Ishikawa (cell line): ENCODE measurements around the gene FOXD1.

ENCODE experiments used
- CREB1 ChIP-seq: IDR thresholded peaks from 2 replicates; pipeline ENCODE4 v1.6.1; 2012; ENCODE audit warnings: low read depth
- EGR1 ChIP-seq: IDR thresholded peaks from 2 replicates; pipeline ENCODE4 v1.6.1; 2012
- EP300 ChIP-seq: IDR thresholded peaks from 2 replicates; pipeline ENCODE4 v1.6.1; 2012; ENCODE audit warnings: borderline replicate concordance
- REST ChIP-seq: IDR thresholded peaks from 2 replicates; pipeline ENCODE4 v1.6.1; 2012; ENCODE audit warnings: low read depth, mild to moderate bottlenecking
- TAF1 ChIP-seq: IDR thresholded peaks from 2 replicates; pipeline ENCODE4 v1.6.1; 2012; ENCODE audit warnings: low read depth, mild to moderate bottlenecking
- TCF12 ChIP-seq: IDR thresholded peaks from 2 replicates; pipeline ENCODE4 v1.6.1; 2012; ENCODE audit warnings: low read depth
- USF1 ChIP-seq: IDR thresholded peaks from 2 replicates; pipeline ENCODE4 v1.6.1; 2012

GRCh38 chr5:73495772-73496335, 47.3 kb upstream of the FOXD1 start:
- TF ChIP-seq TAF1 (no peak), EP300 (no peak), REST (no peak), EGR1 (no peak), USF1 (no peak), TCF12 (no peak), CREB1 (no peak)
